H9 (cell line): ENCODE measurements around the gene GRIFIN. TPM values are rescaled to one million over a fixed set of nuclear protein-coding genes. Genes with fewer than 3 reads are reported as not detected.

Experiments used
- DNase-seq: peaks from one replicate; pipeline ENCODE4 v3.0.0-alpha.2; 2017
- H2AFZ ChIP-seq: one replicate; pipeline ENCODE4 v1.6.1; 2013; ENCODE audit warnings: mild to moderate bottlenecking, low read length, control low read depth, moderate library complexity
- H2AK5ac ChIP-seq: 2 replicates; pipeline ENCODE4 v1.6.1; 2013; ENCODE audit warnings: low read length, control low read depth, mixed read lengths; ENCODE audit not compliant: insufficient read length
- H2BK120ac ChIP-seq: one replicate; pipeline ENCODE4 v1.6.1; 2013; ENCODE audit warnings: low read depth, mild to moderate bottlenecking, low read length, control low read depth, inconsistent platforms; ENCODE audit not compliant: poor library complexity, severe bottlenecking
- H2BK12ac ChIP-seq: 2 replicates; pipeline ENCODE4 v1.6.1; 2013; ENCODE audit warnings: low read length, control low read depth, mixed read lengths, low read depth; ENCODE audit not compliant: insufficient read length
- H2BK15ac ChIP-seq: 2 replicates; pipeline ENCODE4 v1.6.1; 2013; ENCODE audit warnings: low read depth, low read length, control low read depth
- H2BK20ac ChIP-seq: one replicate; pipeline ENCODE4 v1.6.1; 2013; ENCODE audit warnings: low read depth, mild to moderate bottlenecking, low read length, control low read depth, inconsistent platforms; ENCODE audit not compliant: poor library complexity, severe bottlenecking
- H2BK5ac ChIP-seq: 2 replicates; pipeline ENCODE4 v1.6.1; 2013; ENCODE audit warnings: low read length, control low read depth, mixed read lengths; ENCODE audit not compliant: insufficient read length
- H3K14ac ChIP-seq: 2 replicates; pipeline ENCODE4 v1.6.1; 2013; ENCODE audit warnings: low read length, control low read depth; ENCODE audit not compliant: insufficient read depth
- H3K18ac ChIP-seq: 2 replicates; pipeline ENCODE4 v1.6.1; 2013; ENCODE audit warnings: low read depth, mild to moderate bottlenecking, mixed read lengths, low read length, control low read depth; ENCODE audit not compliant: insufficient read length
- H3K23ac ChIP-seq: 2 replicates; pipeline ENCODE4 v1.6.1; 2013; ENCODE audit warnings: low read length, control low read depth, mixed read lengths, low read depth; ENCODE audit not compliant: insufficient read length
- H3K23me2 ChIP-seq: 2 replicates; pipeline ENCODE4 v1.6.1; 2013; ENCODE audit warnings: low read depth, mild to moderate bottlenecking, mixed read lengths, low read length, control low read depth; ENCODE audit not compliant: insufficient read length, poor library complexity, severe bottlenecking
- H3K27ac ChIP-seq: 2 replicates; pipeline ENCODE4 v1.5.1; 2013; ENCODE audit warnings: low read length, control low read depth, mixed read lengths, low read depth; ENCODE audit not compliant: insufficient read length
- H3K27me3 ChIP-seq: 2 replicates; pipeline ENCODE4 v1.6.1; 2013; ENCODE audit warnings: low read length, control low read depth, inconsistent platforms; ENCODE audit not compliant: insufficient read depth
- H3K4ac ChIP-seq: 2 replicates; pipeline ENCODE4 v1.6.1; 2013; ENCODE audit warnings: low read depth, mild to moderate bottlenecking, control low read depth, inconsistent platforms, low read length, moderate library complexity
- H3K4me1 ChIP-seq: 2 replicates; pipeline ENCODE4 v1.6.1; 2013; ENCODE audit warnings: low read length, control low read depth, inconsistent platforms; ENCODE audit not compliant: insufficient read depth
- H3K4me2 ChIP-seq: 2 replicates; pipeline ENCODE4 v1.6.1; 2013; ENCODE audit warnings: low read length, control low read depth, mixed read lengths; ENCODE audit not compliant: insufficient read length, insufficient read depth
- H3K56ac ChIP-seq: 2 replicates; pipeline ENCODE4 v1.6.1; 2013; ENCODE audit warnings: low read depth, mild to moderate bottlenecking, mixed read lengths, low read length, control low read depth; ENCODE audit not compliant: insufficient read length
- H3K79me1 ChIP-seq: 2 replicates; pipeline ENCODE4 v1.6.1; 2013; ENCODE audit warnings: low read depth, mild to moderate bottlenecking, moderate library complexity, low read length, control low read depth, inconsistent platforms; ENCODE audit not compliant: insufficient read depth, poor library complexity, severe bottlenecking
- H3K79me2 ChIP-seq: 2 replicates; pipeline ENCODE4 v1.6.1; 2013; ENCODE audit warnings: low read length, control low read depth, inconsistent platforms; ENCODE audit not compliant: insufficient read depth
- H3K9ac ChIP-seq: 2 replicates; pipeline ENCODE4 v1.6.1; 2013; ENCODE audit warnings: low read length, control low read depth, mixed read lengths; ENCODE audit not compliant: insufficient read length; ENCODE audit errors: extremely low read depth
- H3K9me3 ChIP-seq: one replicate; pipeline ENCODE4 v1.6.1; 2013; ENCODE audit warnings: low read depth, low read length, inconsistent platforms; ENCODE audit not compliant: control insufficient read depth
- H3T11ph ChIP-seq: one replicate; pipeline ENCODE4 v1.6.1; 2013; ENCODE audit warnings: mild to moderate bottlenecking, low read length, control low read depth, inconsistent platforms
- H4K20me1 ChIP-seq: one replicate; pipeline ENCODE4 v1.6.1; 2013; ENCODE audit not compliant: control insufficient read depth, insufficient read length, insufficient read depth
- H4K5ac ChIP-seq: 2 replicates; pipeline ENCODE4 v1.6.1; 2013; ENCODE audit warnings: low read depth, mild to moderate bottlenecking, mixed read lengths, low read length, control low read depth; ENCODE audit not compliant: insufficient read length
- H4K8ac ChIP-seq: replicated peaks from 2 replicates; pipeline ENCODE4 v1.6.1; 2013; ENCODE audit warnings: low read length, control low read depth, mixed read lengths, low read depth; ENCODE audit not compliant: insufficient read length
- H4K91ac ChIP-seq: 2 replicates; pipeline ENCODE4 v1.6.1; 2013; ENCODE audit warnings: low read depth, mild to moderate bottlenecking, moderate library complexity, mixed read lengths, low read length, control low read depth; ENCODE audit not compliant: insufficient read length
- H3K27ac Mint-ChIP-seq, 3 experiments: 2 replicates in 2 of 3; 3 replicates in 1 of 3; pipeline ENCODE4 v1.8.0; 2020 to 2021; ENCODE audit warnings: mixed read lengths in 3 of 3, mild to moderate bottlenecking in 1 of 3, moderate library complexity in 1 of 3
- H3K27me3 Mint-ChIP-seq: 2 replicates; pipeline ENCODE4 v1.8.0; 2021; ENCODE audit warnings: low read depth, mild to moderate bottlenecking, moderate library complexity, mixed read lengths
- H3K36me3 Mint-ChIP-seq, 3 experiments: 2 replicates in 2 of 3; 3 replicates in 1 of 3; pipeline ENCODE4 v1.8.0; 2020 to 2021; ENCODE audit warnings: low read depth in 3 of 3, mixed read lengths in 3 of 3; ENCODE audit not compliant: insufficient read depth in 1 of 3
- H3K4me1 Mint-ChIP-seq, 2 experiments: 2 replicates each; pipeline ENCODE4 v1.8.0; 2020; ENCODE audit warnings: mixed read lengths in 2 of 2
- H3K4me3 Mint-ChIP-seq, 2 experiments: 2 replicates in 1 of 2; 3 replicates in 1 of 2; pipeline ENCODE4 v1.8.0; 2020 to 2021; ENCODE audit warnings: mild to moderate bottlenecking in 2 of 2, mixed read lengths in 2 of 2, moderate library complexity in 1 of 2
- H3K9me3 Mint-ChIP-seq, 2 experiments: 2 replicates in 1 of 2; 3 replicates in 1 of 2; pipeline ENCODE4 v1.8.0; 2020; ENCODE audit warnings: mild to moderate bottlenecking in 2 of 2, mixed read lengths in 2 of 2, moderate library complexity in 1 of 2
- WGBS: extraction: QIAGEN DNeasy Blood & Tissue Kit; methylation state at CpG from one replicate; pipeline ENCODE4 v1.1.7; 2013; ENCODE audit warnings: missing lambda C conversion rate, low lambda C conversion rate, mixed read lengths; ENCODE audit not compliant: insufficient read length; ENCODE audit errors: extremely low coverage; 5-methylcytosine and 5-hydroxymethylcytosine counted together
- total RNA-seq: library from RNA; stranded (reverse); gene quantifications from 2 replicates; pipeline ENCODE4 v1.2.1, GENCODE V29; 2021
- TF ChIP-seq, protein P1 (sequence below): fragments of 200-600 bp; sonication (generic); conservative IDR thresholded peaks from 3 replicates; pipeline ENCODE4 v1.8.0; 2021; ENCODE audit warnings: antibody characterized with exemption, mild to moderate bottlenecking

GRIFIN gene
- total RNA-seq, 1 experiment from 2014 or later: not detected

DNA sequence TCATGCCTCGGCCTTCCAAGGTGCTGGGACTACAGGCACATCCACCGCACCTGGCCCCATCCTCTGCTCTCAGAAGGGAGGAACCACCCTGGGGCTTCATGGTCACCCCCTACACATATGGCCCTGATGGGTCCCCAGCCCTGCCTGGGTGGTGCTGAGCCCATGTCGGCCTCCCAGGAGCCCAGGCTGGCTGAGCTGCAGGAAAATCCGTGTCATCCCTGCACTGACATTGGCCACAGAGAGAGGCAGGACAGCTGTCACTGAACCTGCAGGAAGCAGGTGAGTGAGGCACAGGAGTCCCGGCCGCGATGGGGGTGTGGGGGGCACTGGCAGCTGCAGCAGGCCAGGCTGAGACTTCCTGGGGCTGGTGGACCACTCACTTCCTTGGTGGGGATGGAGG is 8.0 kb downstream of the GRIFIN start:
- Mint-ChIP-seq H3K9me3 (peaks cover 3% of the 10 kb centered on the region in 2 experiments; a peak in 4 of 5 replicates), H3K4me1 (peaks cover 19 to 31% of the 10 kb centered on the region in 2 experiments), H3K27ac (no peak overlapping the region), H3K27me3 (no peaks in the 10 kb centered on the region), H3K36me3 (peaks cover 0 to 7% (median 0%) of the 10 kb centered on the region in 3 experiments; a peak in 3 of 7 replicates), H3K4me3 (no peak overlapping the region)
- Histone ChIP-seq H2BK5ac (no peak overlapping the region), H3K27me3 (no peaks in the 10 kb centered on the region), H3K9ac (no peak overlapping the region), H4K5ac (no peak overlapping the region), H3K18ac (no peak overlapping the region), H3K23me2 (no peaks in the 10 kb centered on the region), H2BK20ac (no peak overlapping the region), H3K56ac (no peak overlapping the region), H3K4ac (no peak overlapping the region), H4K20me1 (no peaks in the 10 kb centered on the region), H3K4me2 (no peak overlapping the region), H2BK12ac (no peak overlapping the region), H3K79me1 (no peaks in the 10 kb centered on the region), H3K23ac (no peak overlapping the region), H3K79me2 (no peaks in the 10 kb centered on the region), H3K4me1 (peaks cover 7% of the 10 kb centered on the region), H4K8ac (no peak overlapping the region), H3K14ac (no peak overlapping the region; the same call in 1 of the 2 replicates), H3K9me3 (no peaks in the 10 kb centered on the region), H2AK5ac (no peak overlapping the region), H2AFZ (no peak overlapping the region), H2BK15ac (no peak overlapping the region), H4K91ac (no peak overlapping the region), H2BK120ac (no peak overlapping the region), H3T11ph (no peak overlapping the region), H3K27ac (no peak overlapping the region)
- TF ChIP-seq, protein P1, sequence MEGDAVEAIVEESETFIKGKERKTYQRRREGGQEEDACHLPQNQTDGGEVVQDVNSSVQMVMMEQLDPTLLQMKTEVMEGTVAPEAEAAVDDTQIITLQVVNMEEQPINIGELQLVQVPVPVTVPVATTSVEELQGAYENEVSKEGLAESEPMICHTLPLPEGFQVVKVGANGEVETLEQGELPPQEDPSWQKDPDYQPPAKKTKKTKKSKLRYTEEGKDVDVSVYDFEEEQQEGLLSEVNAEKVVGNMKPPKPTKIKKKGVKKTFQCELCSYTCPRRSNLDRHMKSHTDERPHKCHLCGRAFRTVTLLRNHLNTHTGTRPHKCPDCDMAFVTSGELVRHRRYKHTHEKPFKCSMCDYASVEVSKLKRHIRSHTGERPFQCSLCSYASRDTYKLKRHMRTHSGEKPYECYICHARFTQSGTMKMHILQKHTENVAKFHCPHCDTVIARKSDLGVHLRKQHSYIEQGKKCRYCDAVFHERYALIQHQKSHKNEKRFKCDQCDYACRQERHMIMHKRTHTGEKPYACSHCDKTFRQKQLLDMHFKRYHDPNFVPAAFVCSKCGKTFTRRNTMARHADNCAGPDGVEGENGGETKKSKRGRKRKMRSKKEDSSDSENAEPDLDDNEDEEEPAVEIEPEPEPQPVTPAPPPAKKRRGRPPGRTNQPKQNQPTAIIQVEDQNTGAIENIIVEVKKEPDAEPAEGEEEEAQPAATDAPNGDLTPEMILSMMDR: no peak
- no CpG with 5 or more reads among the region's 7 CpGs for WGBS
- no peak for DNase-seq
